Cardiac fibroblast (primary cell): Measurements from ENCODE around the gene STEAP2.
"Not testable (repeated sequence)": the region's sequence is repeated elsewhere in the genome, so short reads cannot be mapped to it uniquely, and the experiment has no call there.

ENCODE experiments used
- DNase-seq, 2 donors: peaks; one replicate each; pipeline versions ENCODE4 v3.0.0 to v3.0.0-alpha.2; 2010; ENCODE audit warnings: low read depth in 2 of 2
- H3K4me3 ChIP-seq, 2 donors: replicated peaks in 1 of 2; 1 replicate in 1 of 2; 2 replicates in 1 of 2; pipeline ENCODE4 v1.5.1; 2011; ENCODE audit warnings: low read depth in 2 of 2, low read length in 2 of 2, mild to moderate bottlenecking in 2 of 2, moderate library complexity in 1 of 2
- TF ChIP-seq, protein P1 (sequence below): IDR thresholded peaks from one replicate; pipeline ENCODE4 v1.5.1; 2011; ENCODE audit warnings: low read depth, mild to moderate bottlenecking, low read length, inconsistent platforms

The STEAP2 gene

DNA sequence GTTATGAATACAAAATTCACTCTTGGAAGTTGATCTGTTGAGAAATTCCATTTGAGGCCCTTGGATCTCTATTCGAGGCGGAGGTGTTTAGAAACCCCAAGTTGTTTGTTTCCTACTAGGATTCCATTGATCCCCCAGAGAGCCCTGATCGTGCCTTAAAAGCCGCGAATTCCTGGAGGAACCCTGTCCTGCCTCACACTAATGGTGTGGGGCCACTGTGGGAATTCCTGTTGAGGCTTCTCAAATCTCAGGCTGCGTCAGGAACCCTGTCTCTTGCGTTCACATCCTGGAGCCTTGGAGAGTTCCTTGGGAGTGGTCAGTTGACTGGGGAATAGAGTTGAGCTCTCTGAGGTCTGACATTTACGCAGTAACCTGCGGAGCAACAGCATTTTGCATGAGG lies 34.6 kb downstream of the STEAP2 start:
- DNase-seq, result peak; percentile 55 to 90
- TF ChIP-seq, protein P1, sequence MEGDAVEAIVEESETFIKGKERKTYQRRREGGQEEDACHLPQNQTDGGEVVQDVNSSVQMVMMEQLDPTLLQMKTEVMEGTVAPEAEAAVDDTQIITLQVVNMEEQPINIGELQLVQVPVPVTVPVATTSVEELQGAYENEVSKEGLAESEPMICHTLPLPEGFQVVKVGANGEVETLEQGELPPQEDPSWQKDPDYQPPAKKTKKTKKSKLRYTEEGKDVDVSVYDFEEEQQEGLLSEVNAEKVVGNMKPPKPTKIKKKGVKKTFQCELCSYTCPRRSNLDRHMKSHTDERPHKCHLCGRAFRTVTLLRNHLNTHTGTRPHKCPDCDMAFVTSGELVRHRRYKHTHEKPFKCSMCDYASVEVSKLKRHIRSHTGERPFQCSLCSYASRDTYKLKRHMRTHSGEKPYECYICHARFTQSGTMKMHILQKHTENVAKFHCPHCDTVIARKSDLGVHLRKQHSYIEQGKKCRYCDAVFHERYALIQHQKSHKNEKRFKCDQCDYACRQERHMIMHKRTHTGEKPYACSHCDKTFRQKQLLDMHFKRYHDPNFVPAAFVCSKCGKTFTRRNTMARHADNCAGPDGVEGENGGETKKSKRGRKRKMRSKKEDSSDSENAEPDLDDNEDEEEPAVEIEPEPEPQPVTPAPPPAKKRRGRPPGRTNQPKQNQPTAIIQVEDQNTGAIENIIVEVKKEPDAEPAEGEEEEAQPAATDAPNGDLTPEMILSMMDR, result no peak
- H3K4me3 ChIP-seq, result peak overlapping the region; percentile 92 to 97

DNA sequence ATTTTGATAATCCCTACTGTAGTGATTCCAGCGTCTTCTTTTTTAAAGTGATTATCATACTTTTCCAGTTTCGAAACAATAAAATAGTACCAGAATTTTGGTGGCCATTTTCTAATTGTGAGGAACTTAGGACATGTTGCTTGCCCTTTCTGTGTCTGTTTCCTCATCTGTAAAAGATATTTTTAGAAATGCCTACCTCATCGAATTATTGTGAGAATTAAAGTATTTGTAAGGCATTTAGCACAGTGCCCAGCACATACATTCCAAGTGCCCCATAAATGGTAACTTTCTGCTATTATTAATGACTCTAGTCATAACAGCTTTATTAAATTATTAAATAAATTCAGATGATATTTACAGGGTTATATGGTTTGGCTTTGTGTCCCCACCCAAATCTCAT lies 37.2 kb downstream of the STEAP2 start:
- H3K4me3 ChIP-seq, result no peak overlapping the region
- TF ChIP-seq, protein P1, result no peak
- DNase-seq, result no peak

DNA sequence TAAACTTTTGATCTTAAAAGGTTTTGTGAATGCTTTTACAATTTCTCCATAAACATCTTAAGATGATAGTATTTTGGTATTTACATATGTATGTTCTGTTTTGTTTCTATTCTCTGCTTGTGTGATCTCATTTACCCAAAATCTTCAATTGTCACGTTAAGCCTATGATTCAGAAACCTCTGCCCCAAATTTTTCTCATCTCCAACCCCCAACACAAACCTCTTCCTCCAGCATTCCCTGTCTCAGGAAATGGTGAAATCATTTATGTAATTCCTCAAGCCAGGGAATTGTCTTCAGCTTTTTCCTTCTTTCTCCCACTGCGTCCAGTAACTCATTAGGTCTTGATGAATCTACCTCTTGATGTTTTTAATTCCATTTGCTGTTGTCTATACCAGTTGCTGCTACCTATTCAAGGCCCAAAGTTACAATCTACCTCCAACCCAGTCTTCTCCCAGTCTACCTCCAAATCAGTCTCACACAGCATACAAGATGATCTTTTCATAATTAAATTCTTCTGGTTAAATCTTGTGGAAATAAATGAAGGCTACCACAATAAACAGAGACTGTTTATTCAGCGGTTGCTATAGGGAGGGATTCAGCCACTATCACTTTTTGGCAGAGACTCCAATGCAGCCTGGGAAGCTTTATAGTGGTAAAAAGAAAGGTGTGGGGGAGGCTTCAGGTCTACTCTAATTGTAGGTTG lies 39.2 kb downstream of the STEAP2 start:
- no peak overlapping the region for H3K4me3 ChIP-seq
- DNase-seq, result peak; percentile 75 to 89
- TF ChIP-seq, protein P1, result no peak

DNA sequence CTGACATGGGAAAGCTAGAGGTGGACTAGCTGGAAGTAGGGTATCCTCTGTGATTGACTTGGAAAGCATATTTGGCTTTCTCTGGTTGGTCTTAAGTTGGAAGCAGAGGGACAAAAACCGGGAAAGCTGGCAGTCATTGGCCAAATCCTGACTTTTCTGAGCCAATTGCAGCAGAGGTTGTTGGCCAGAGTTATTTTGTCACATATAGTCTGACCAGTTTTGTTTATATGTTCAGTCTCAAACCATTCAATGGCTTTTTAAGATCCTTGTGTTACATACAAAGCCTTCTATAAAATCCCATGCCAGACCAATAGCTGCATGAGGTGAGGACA lies 39.7 kb downstream of the STEAP2 start:
- H3K4me3 ChIP-seq, result no peak overlapping the region
- no peak for DNase-seq
- TF ChIP-seq, protein P1, result no peak

DNA sequence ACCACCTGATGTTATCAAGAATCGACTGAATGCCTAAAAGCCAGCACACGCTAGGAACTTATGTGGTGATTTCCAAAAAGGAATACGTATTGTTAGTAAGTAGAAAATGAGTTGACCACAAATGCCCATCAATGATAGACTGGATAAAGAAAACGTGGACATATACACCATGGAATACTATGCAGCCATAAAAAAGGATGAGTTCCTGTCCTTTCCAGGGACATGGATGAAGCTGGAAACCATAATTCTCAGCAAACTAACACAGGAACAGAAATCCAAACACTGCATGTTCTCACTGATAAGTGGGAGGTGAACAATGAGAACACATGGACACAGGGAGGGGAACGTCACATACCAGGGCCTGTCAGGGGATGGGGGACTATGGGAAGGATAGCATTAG lies 44.5 kb downstream of the STEAP2 start:
- DNase-seq, H3K4me3 ChIP-seq: not testable (repeated sequence)

DNA sequence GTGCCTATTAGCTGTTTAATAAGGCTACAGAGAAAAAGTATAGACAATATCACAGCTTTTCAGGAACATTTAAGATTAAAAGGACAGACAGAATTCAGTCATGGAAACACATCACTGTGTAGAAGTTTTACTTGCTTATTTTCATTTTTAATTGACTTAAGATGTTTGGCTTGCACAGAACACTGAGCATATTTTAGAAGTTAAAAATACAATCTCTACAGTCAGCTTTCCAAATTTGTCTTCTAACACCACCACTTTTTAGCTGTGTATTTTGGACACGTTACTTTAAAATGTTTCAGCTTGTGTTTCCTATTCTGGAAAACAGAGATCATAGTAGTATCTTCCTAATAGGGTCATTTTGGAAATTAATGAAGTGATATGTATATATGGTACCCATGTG lies 45.2 kb downstream of the STEAP2 start:
- DNase-seq, result no peak
- TF ChIP-seq, protein P1, result no peak

DNA sequence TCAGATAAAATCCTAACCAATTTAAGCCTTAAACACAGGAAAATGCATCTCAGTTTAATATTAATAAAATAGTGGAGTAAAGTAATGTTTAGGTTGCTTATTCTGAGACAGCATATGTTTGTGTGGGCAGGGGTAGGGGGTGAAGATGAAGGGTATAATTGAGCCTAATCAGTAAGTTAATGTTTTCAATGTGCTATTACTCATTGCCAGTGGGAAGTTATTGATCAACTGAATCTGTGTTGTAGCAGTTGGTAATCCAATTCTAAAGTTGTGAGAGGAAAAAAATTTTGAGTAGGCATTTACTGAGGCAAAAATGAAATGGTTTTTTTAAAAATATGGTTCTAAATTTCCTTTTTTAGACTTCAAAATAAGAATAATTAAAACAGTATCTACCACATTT lies 49.9 kb downstream of the STEAP2 start:
- TF ChIP-seq, protein P1, result no peak
- H3K4me3 ChIP-seq, result no peak overlapping the region
- no peak for DNase-seq

More for the DNA sequence above, 45.2 kb downstream of the STEAP2 start:
- no peak overlapping the region for H3K4me3 ChIP-seq
